MG63 (cell line): ENCODE data around the gene CEACAM8. TPM values are rescaled to one million over a fixed set of nuclear protein-coding genes. Genes with fewer than 3 reads are reported as not detected.
"Not testable (repeated sequence)": the region's sequence is repeated elsewhere in the genome, so short reads cannot be mapped to it uniquely, and the experiment has no call there.

Experiments used
- DNase-seq: peaks from one replicate; pipeline ENCODE4 v3.0.0-alpha.2; 2020
- H3K27me3 ChIP-seq: fragments of 250-450 bp; sonication (Bioruptor Pico); 2 replicates; pipeline ENCODE4 v1.5.1; 2020; ENCODE audit warnings: mild to moderate bottlenecking, moderate library complexity
- H3K36me3 ChIP-seq: fragments of 250-450 bp; sonication (Bioruptor Pico); 2 replicates; pipeline ENCODE4 v1.5.1; 2020; ENCODE audit warnings: mild to moderate bottlenecking, moderate library complexity
- H3K4me3 ChIP-seq: fragments of 250-450 bp; sonication (Bioruptor Pico); 2 replicates; pipeline ENCODE4 v1.5.1; 2020; ENCODE audit warnings: mild to moderate bottlenecking, moderate library complexity
- H3K9me3 ChIP-seq: fragments of 250-450 bp; sonication (Bioruptor Pico); 2 replicates; pipeline ENCODE4 v1.5.1; 2020; ENCODE audit warnings: mild to moderate bottlenecking, moderate library complexity
- total RNA-seq: library from RNA; depleted of rRNA; stranded (reverse); fragments of >200 nt; shearing (Covaris generic); gene quantifications from 2 replicates; pipeline ENCODE4 v1.2.3, GENCODE V29; 2014; ENCODE audit warnings: low replicate concordance; rRNA removed

CEACAM8 gene
- not detected in 2 replicates for total RNA-seq

GRCh38 chr19:42594617-42595489 lies at the start of gene CEACAM8:
TSS of gene CEACAM8 (minus strand) at chr19:42594924. CDS start at chr19:42594828, 96 bp downstream.
- Histone ChIP-seq H3K36me3 (no peaks in the 10 kb centered on the region), H3K27me3 (peaks cover 13% of the 10 kb centered on the region), H3K9me3 (0 out of 2 replicates have a peak, but pooled peaks cover 2% of the 10 kb centered on the region), H3K4me3 (no peak within 1 kb of the TSS)
- DNase-seq, result no peak

GRCh38 chr19:42639324-42640092 lies 44.8 kb upstream of the CEACAM8 start:
- not testable (repeated sequence) for H3K27me3 ChIP-seq, H3K9me3 ChIP-seq, H3K36me3 ChIP-seq, DNase-seq, H3K4me3 ChIP-seq

GRCh38 chr19:42635233-42635539 lies 40.5 kb upstream of the CEACAM8 start:
- Histone ChIP-seq H3K27me3 (no peaks in the 10 kb centered on the region), H3K9me3 (peaks cover 2% of the 10 kb centered on the region; the same call in 1 of the 2 replicates)
- no peak for DNase-seq

DNA sequence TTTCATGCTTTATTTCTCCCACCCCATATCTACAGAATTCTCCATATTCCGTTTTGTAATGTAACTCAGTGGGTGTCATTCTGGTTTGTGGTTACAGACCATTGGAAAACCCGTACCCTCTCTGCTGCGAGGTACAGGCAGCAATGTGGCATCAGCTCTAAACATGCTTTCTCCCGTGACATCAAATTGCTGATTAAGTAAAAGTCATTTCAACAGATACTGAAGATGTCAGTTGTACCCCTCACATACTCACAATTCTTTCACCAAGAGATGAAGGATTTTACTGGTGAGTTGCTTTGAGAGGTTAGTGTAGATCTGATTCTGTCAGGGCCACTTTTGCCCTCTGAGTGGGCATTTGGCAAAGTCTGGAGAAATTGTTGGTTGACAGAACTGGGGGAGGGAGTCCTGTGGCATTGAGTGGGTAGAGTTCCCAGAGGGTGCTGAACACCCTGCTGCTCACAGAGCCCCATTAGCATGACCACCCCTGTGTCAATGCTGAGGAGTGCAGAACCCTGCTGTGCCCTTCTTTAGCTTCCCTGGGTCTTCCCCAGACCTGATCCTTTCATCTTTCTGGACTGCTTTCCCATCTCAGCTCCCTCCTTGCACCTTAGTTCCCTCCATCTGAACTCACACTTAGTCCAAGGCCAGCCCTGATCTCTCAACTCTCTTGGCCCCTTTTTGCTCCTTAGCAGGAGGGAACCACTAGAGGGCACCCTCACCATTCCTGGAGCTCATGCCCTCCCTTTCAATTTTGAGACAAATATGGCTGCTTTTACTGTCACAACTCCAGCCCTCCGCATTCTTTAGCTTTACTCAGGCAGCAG lies 39.9 kb upstream of the CEACAM8 start:
- Histone ChIP-seq H3K4me3 (no peak overlapping the region), H3K27me3 (no peaks in the 10 kb centered on the region), H3K9me3 (peaks cover 5% of the 10 kb centered on the region), H3K36me3 (no peaks in the 10 kb centered on the region)
- peak; percentile 46 for DNase-seq

More at GRCh38 chr19:42635233-42635539, 40.5 kb upstream of the CEACAM8 start:
- Histone ChIP-seq H3K36me3 (no peaks in the 10 kb centered on the region), H3K4me3 (no peak overlapping the region)

- H3K4me3 ChIP-seq, result no peak overlapping the region
- peaks cover 6% of the 10 kb centered on the region; the same call in 1 of the 2 replicates for H3K27me3 ChIP-seq
- H3K9me3 ChIP-seq, result peaks cover 26% of the 10 kb centered on the region
- DNase-seq, result no peak
- no peaks in the 10 kb centered on the region for H3K36me3 ChIP-seq
Observed at GRCh38 chr19:42629191-42629590, 34.5 kb upstream of the CEACAM8 start.

GRCh38 chr19:42628411-42629140 lies 33.9 kb upstream of the CEACAM8 start:
- peaks cover 26% of the 10 kb centered on the region for H3K9me3 ChIP-seq
- no peaks in the 10 kb centered on the region for H3K36me3 ChIP-seq
- DNase-seq, result no peak
- H3K4me3 ChIP-seq, result no peak overlapping the region
- H3K27me3 ChIP-seq, result peaks cover 13% of the 10 kb centered on the region; the same call in 1 of the 2 replicates

- DNase-seq, result no peak
- no peaks in the 10 kb centered on the region for H3K36me3 ChIP-seq
- no peak overlapping the region for H3K4me3 ChIP-seq
- H3K9me3 ChIP-seq, result peaks cover 26% of the 10 kb centered on the region
- peaks cover 19% of the 10 kb centered on the region; the same call in 1 of the 2 replicates for H3K27me3 ChIP-seq
Observed at GRCh38 chr19:42627916-42628315, 33.2 kb upstream of the CEACAM8 start.

GRCh38 chr19:42626181-42626580 lies 31.5 kb upstream of the CEACAM8 start:
- H3K27me3 ChIP-seq, result peaks cover 24% of the 10 kb centered on the region
- DNase-seq, result no peak
- H3K36me3 ChIP-seq, result no peaks in the 10 kb centered on the region
- H3K4me3 ChIP-seq, result no peak overlapping the region
- H3K9me3 ChIP-seq, result peaks cover 26% of the 10 kb centered on the region

DNA sequence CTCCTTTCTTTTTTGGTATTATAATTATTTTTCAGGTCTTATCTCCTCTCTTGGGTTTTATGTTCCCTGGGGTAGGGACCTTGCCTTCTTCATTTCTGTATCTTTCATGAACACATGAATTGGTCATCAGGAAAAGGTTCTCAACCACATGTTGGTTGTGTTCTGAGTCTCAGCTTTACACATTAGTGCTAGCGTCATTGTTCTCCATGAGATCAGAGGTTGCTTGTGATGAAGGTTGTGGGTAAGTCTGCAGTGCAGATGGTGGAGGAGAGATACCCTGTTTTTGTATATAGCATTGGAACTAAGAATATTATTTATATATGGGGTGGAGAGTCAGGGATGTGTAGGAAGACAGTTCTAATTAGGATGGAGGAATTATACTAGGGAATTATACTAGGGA lies 24.5 kb upstream of the CEACAM8 start:
- no peak for DNase-seq
- Histone ChIP-seq H3K4me3 (no peak overlapping the region), H3K36me3 (no peaks in the 10 kb centered on the region), H3K27me3 (peaks cover 23% of the 10 kb centered on the region), H3K9me3 (no peaks in the 10 kb centered on the region)

GRCh38 chr19:42613666-42614065 lies 18.9 kb upstream of the CEACAM8 start:
- H3K36me3 ChIP-seq, result no peaks in the 10 kb centered on the region
- no peaks in the 10 kb centered on the region for H3K9me3 ChIP-seq
- no peak for DNase-seq
- H3K27me3 ChIP-seq, result peaks cover 3% of the 10 kb centered on the region; the same call in 1 of the 2 replicates
- H3K4me3 ChIP-seq, result no peak overlapping the region

DNA sequence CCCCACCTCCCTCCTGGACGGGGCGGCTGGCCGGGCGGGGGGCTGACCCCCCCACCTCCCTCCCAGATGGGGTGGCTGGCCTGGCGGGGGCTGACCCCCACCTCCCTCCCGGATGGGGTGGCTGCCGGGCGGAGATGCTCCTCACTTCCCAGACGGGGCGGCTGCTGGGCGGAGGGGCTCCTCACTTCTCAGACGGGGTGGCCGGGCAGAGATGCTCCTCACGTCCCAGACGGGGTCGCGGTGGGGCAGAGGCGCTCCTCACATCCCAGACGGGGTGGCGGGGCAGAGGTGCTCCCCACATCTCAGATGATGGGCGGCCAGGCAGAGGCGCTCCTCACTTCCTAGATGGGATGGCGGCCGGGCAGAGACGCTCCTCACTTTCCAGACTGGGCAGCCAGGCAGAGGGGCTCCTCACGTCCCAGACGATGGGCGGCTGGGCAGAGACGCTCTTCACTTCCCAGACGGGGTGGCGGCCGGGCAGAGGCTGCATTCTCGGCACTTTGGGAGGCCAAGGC lies 15.7 kb upstream of the CEACAM8 start:
- not testable (repeated sequence) for H3K27me3 ChIP-seq, DNase-seq

DNA sequence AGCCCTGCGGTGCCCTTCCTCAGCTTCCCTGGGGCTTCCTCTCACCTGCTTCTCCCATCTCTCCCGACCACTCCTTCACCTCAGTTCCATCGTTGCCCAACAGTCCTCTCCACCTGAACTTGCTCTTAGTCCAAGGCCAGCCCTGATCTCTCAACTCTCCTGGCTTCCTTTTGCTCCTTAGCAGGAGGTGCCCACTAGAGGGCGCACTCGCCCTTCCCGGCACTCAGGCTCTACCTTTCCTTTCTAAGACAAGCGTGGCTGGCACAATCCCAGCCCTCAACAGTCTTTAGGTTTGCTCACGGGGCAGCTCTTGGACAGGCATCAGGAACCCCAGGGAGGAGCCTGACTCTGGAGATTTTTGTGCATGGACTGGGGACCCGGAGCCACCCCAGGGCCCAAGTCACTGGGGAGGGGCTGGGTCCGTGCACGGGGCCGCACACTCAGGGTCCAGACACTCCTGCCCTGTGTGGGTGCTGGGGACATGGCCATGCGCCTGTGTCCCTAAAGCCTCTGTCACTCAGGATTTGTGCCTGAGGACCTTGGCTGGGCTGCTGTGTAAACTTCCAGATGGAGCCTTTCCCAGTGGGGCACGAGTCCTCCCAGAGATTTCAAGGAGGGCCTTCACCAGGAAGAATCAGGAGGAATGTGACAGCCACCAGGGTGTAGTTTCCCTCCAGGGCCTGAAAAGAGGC lies 12.1 kb upstream of the CEACAM8 start:
- Histone ChIP-seq H3K27me3 (peaks cover 6% of the 10 kb centered on the region; the same call in 1 of the 2 replicates), H3K9me3 (no peaks in the 10 kb centered on the region), H3K36me3 (no peaks in the 10 kb centered on the region), H3K4me3 (no peak overlapping the region)
- DNase-seq, result peak; percentile 85

More for the DNA sequence above, 15.7 kb upstream of the CEACAM8 start:
- H3K4me3 ChIP-seq, H3K9me3 ChIP-seq, H3K36me3 ChIP-seq: not testable (repeated sequence)

DNA sequence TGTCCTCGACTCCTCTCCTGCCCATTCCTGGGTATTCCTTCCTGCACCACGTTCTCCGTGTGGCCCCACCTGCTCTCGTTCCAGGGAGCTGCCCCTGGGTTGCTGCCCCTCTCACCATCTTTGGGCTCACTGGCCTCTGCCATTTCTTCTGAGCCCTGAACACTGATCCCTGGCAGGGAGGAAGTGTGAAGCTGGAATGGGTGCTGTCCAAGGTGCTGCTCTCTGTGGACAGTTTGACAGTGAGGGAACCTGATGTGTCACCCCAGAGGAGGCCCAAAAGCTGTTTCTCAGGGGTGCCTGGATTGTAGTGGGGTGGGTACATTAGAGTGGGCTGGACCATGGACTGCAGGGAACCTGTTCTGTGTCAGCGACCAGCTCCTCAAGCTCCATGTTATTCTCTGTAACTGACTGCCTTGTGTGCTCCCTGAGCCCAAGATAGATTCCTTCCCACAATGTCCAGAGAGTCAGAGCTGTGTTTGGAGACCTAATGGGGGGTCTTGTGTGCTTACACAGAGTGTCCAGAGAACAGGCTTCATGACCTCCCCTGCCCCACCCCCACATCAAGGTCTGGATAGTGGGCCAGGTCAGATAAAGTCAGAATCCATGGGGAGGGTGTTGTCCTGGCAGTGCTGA lies 7.2 kb upstream of the CEACAM8 start:
- H3K36me3 ChIP-seq, result no peaks in the 10 kb centered on the region
- DNase-seq, result peak; percentile 40
- H3K4me3 ChIP-seq, result no peak overlapping the region
- H3K9me3 ChIP-seq, result 0 out of 2 replicates have a peak, but pooled peaks cover 2% of the 10 kb centered on the region
- peaks cover 18% of the 10 kb centered on the region; the same call in 1 of the 2 replicates for H3K27me3 ChIP-seq

DNA sequence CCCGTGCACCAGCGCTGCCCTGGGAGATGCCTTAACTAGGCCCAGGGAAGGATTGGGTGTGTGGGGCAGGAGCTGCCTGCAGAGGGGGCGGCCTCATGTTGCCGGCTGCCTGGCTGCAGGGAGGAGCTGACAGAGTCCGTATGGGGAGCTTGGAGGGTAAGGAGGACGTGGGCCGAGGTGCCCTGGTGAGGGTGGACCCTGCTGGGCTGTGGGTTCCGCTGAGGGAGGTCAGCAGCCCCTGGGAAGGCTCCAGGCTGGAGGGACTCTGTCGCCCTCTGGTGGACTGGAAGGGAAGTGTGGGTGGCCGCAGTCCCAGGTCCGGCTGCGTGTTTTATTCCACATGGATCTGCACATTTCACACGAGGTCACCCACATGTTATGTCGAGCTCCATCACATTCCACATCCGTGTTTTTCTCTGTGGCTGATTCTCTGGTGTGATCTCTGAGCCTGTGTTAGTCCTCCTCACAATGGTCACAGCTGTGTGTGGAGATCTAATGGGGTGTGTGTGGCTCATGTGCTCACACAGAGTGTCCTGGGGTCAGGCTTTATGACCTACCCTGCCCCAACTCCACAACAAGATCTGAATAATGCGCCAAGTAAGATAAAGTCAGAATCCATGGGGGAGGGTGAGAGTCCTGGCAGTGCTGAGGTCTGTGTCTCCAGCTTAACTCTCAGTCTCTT lies 1.8 kb upstream of the CEACAM8 start:
- Histone ChIP-seq H3K36me3 (no peaks in the 10 kb centered on the region), H3K4me3 (no peak overlapping the region), H3K9me3 (0 out of 2 replicates have a peak, but pooled peaks cover 2% of the 10 kb centered on the region), H3K27me3 (peaks cover 12% of the 10 kb centered on the region; the same call in 1 of the 2 replicates)
- DNase-seq, result no peak
